Suprapubic skin (tissue), 4 donors: Measurements from ENCODE around the gene PCDHA5.
"Not testable (repeated sequence)": the region's sequence is repeated elsewhere in the genome, so short reads cannot be mapped to it uniquely, and the experiment has no call there.

Experiments used
- EP300 ChIP-seq: sonication (generic); formaldehyde crosslinking; IDR thresholded peaks from one replicate; pipeline ENCODE4 v1.6.1; 2017; ENCODE audit warnings: antibody characterized with exemption
- POLR2A ChIP-seq, 2 donors: fragments of 450-650 bp; IDR thresholded peaks; one replicate each; pipeline ENCODE4 v1.6.1; 2017; ENCODE audit warnings: antibody characterized with exemption in 2 of 2, mild to moderate bottlenecking in 2 of 2, moderate library complexity in 2 of 2
- POLR2AphosphoS5 ChIP-seq, 3 donors: sonication (generic); formaldehyde crosslinking; IDR thresholded peaks; one replicate each; pipeline ENCODE4 v1.6.1; 2017; ENCODE audit warnings: antibody characterized with exemption in 3 of 3
- TF ChIP-seq, protein P1 (sequence below), 2 donors: fragments of 200-600 bp in 1 of 2; fragments of 450-650 bp in 1 of 2; sonication (generic) in 1 of 2; IDR thresholded peaks; one replicate each; pipeline ENCODE4 v1.5.1; 2016 to 2019; ENCODE audit warnings: antibody characterized with exemption in 2 of 2, mild to moderate bottlenecking in 1 of 2, moderate library complexity in 1 of 2

- TF ChIP-seq, protein P1, sequence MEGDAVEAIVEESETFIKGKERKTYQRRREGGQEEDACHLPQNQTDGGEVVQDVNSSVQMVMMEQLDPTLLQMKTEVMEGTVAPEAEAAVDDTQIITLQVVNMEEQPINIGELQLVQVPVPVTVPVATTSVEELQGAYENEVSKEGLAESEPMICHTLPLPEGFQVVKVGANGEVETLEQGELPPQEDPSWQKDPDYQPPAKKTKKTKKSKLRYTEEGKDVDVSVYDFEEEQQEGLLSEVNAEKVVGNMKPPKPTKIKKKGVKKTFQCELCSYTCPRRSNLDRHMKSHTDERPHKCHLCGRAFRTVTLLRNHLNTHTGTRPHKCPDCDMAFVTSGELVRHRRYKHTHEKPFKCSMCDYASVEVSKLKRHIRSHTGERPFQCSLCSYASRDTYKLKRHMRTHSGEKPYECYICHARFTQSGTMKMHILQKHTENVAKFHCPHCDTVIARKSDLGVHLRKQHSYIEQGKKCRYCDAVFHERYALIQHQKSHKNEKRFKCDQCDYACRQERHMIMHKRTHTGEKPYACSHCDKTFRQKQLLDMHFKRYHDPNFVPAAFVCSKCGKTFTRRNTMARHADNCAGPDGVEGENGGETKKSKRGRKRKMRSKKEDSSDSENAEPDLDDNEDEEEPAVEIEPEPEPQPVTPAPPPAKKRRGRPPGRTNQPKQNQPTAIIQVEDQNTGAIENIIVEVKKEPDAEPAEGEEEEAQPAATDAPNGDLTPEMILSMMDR (IDR thresholded peaks at IDR 0.05): not testable (repeated sequence)
- TF ChIP-seq POLR2A (IDR thresholded peaks at IDR 0.05); POLR2AphosphoS5 (IDR thresholded peaks at IDR 0.05); EP300: not testable (repeated sequence)
These were observed 27.0 kb downstream of the PCDHA5 start, which contains the start of gene PCDHA9 for GRCh38 chr5:140848139-140849102.
